NCI-H1436 treated with DMSO at 0.1 percent for 48 hours (cell line): ENCODE data around the gene AHRR.
"Not testable (repeated sequence)": the region's sequence is repeated elsewhere in the genome, so short reads cannot be mapped to it uniquely, and the experiment has no call there.

Experiments used
- DNase-seq: peaks from one replicate; lab custom pipeline; 2025; lab: John Stamatoyannopoulos, UW

AHRR gene

GRCh38 chr5:475704-476101 is 154.2 kb downstream of the AHRR start:
- no peak for DNase-seq

- DNase-seq: no peak
Observed at GRCh38 chr5:476102-476813, 154.7 kb downstream of the AHRR start.

DNA sequence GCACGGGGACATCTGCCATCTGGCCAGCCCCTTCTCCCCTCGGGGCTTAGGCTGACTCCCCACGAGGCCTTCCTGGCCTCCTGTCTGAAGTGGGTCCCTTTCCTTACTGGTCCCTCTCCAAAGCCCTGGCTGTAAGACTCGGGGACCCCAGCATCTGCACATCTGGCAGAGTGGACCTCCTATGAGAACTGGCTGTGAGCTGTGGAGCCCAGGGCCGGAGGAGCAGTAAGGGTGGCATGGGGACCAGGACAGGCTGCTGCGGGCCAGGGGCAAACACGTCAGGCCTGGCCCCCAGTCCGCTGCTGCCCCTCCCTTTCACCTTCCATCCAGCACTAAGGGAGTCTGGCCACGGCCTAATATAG is 155.3 kb downstream of the AHRR start:
- DNase-seq: no peak

DNA sequence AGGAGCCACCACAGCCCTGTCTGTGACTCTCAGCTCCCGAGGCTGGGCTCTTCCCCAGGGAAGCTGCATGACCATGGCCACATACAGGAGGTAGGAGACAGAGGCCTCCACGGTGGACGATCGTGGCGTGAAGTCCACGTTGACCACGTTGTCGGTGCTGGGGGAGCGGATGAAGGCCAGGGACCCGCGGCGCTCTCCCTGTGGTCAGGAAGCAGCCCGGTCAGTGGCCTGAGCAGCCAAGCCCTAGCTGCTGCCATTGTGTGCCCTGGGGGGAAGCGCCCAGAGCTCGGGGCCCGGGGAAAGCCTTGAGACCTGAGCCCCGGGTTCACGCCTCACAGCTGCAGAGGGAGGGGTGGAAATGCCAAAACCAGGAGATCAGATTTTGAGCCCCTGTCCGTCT is 155.7 kb downstream of the AHRR start:
- no peak for DNase-seq

DNA sequence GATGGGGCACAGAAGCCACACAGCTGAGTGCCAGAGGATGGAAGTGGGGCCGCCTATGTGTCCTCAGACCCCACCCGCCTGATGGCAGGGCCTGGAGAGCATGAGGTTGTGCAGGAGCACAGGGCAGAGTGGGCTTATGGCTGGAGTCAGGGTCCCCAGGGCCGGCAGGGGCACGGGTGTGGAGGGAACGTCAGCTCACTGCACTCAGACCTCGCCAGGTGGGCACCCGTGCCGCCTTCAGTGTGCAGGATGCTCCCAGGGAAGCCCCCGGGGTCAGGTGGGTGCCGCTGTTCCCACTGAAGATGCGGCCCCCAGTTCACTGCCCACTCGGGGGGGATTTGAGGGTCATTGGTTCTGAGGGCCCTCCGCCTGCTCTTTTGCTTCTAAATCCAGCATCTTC is 156.4 kb downstream of the AHRR start:
- DNase-seq: no peak

- DNase-seq: no peak
Observed at GRCh38 chr5:478369-478981, 157.0 kb downstream of the AHRR start.

- DNase-seq: no peak
Observed at GRCh38 chr5:478982-479535, 157.5 kb downstream of the AHRR start.

GRCh38 chr5:479566-480319 is 158.2 kb downstream of the AHRR start:
- no peak for DNase-seq

- no peak for DNase-seq
Observed at GRCh38 chr5:481347-481746, 159.8 kb downstream of the AHRR start.

DNA sequence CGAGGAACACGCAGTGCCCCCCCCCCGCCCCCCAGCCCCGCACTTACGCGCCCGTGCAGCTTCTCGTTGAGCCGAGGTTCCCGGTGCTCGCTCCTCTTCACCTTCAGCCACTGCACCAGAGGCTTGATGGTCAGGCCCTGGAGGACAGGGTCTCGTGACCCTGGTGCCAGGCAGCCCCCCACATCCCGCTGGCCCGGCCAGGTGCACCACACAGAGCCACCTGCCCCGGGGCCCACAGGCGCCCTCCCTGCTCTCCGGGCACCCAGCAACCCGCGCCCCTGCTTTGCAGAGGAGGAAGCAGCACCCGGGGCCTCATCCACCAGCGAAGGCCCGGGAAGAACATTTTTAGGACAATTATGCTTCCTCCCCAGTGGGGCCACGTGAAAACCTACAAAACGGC is 160.5 kb downstream of the AHRR start:
- DNase-seq: no peak

GRCh38 chr5:482506-482905 is 161.0 kb downstream of the AHRR start:
- DNase-seq: no peak

DNA sequence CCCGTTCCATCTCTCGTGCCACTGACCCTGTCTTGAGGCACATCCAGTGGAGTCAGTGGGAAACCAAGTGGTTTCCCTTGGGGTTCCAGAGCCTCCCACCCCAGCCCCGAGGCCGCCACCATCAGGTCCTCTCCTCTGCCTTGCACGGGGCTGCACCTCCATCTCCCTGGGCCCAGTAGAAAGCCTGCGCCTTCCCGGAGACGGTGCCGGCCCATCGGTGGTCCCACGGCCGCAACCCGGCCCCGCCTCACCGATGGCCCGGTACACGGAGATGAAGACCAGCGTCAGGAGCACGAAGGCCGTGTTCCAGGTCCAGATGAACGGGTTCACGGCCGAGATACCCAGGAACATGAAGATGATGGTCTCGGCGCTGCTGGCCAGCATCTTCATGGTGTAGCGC is 161.5 kb downstream of the AHRR start:
- DNase-seq: no peak

GRCh38 chr5:483434-484140 is 162.1 kb downstream of the AHRR start:
- no peak for DNase-seq

GRCh38 chr5:484556-484955 is 163.0 kb downstream of the AHRR start:
- DNase-seq: no peak

- no peak for DNase-seq
Observed at GRCh38 chr5:485113-485945, 163.8 kb downstream of the AHRR start.

- no peak for DNase-seq
Observed at GRCh38 chr5:485946-486491, 164.5 kb downstream of the AHRR start.

GRCh38 chr5:486597-486996 is 165.1 kb downstream of the AHRR start:
- DNase-seq: not testable (repeated sequence)
